HepG2 (cell line): Measurements from ENCODE around the gene C19orf38. TPM values are rescaled to one million over a fixed set of nuclear protein-coding genes. Genes with fewer than 3 reads are reported as not detected.

Experiments used
- ATAC-seq: fragments of 200-7000 bp; cut with Tn5 transposase; 3 replicates; pipeline ENCODE4 v1.9.1; 2020; ENCODE audit warnings: mild to moderate bottlenecking, moderate library complexity
- BruUV-seq: library from RNA; stranded (reverse); fragments of 400-500 nt; replicated peaks from 2 replicates; lab custom pipeline; 2021; lab: Mats Ljungman, UMichigan
- CTCF ChIA-PET: fragments of 300-600 bp; formaldehyde crosslinking; extraction: SDS; loops from one replicate; lab custom pipeline; 2021; ENCODE audit warnings: low total read pairs, inconsistent platforms, low intra/inter-chr PET ratio; lab: Yijun Ruan, JAX
- POLR2A ChIA-PET: fragments of 350-600 bp; sonication (Branson Sonifier 250); formaldehyde crosslinking; loops from one replicate; lab custom pipeline; 2020; ENCODE audit warnings: antibody characterized with exemption, inconsistent platforms; lab: Yijun Ruan, JAX
- DNase-seq: peaks from one replicate; pipeline ENCODE4 v3.0.0-alpha.2; 2015; ENCODE audit warnings: low spot score
- FAIRE-seq: peaks from 3 replicates; lab custom pipeline; 2011; peaks lifted over from hg19 to GRCh38; lab: Jason Lieb, UNC
- H2AFZ ChIP-seq: one replicate; pipeline ENCODE4 v1.6.1; 2011; ENCODE audit warnings: low read length, inconsistent platforms
- H3K27ac ChIP-seq: fragments of 300-600 bp; 3 replicates; pipeline ENCODE4 v1.8.0; 2011; ENCODE audit warnings: mixed run types, mild to moderate bottlenecking, mixed read lengths, low read length, inconsistent platforms; ENCODE audit not compliant: insufficient read depth; ENCODE audit errors: extremely low read length
- H3K27me3 ChIP-seq, 2 experiments: fragments of 200-600 bp in 1 of 2; 2 replicates in 1 of 2; 3 replicates in 1 of 2; pipeline versions ENCODE4 v1.6.0 to v1.8.0; 2011; ENCODE audit warnings: low read length in 2 of 2, mild to moderate bottlenecking in 2 of 2, moderate library complexity in 2 of 2, inconsistent platforms in 1 of 2; ENCODE audit not compliant: insufficient read depth in 2 of 2, control insufficient read depth in 1 of 2
- H3K36me3 ChIP-seq, 2 experiments: fragments of 200-600 bp in 1 of 2; replicated peaks in 1 of 2; 2 replicates in 1 of 2; 3 replicates in 1 of 2; pipeline versions ENCODE4 v1.5.1 to v1.8.0; 2011; ENCODE audit warnings: low read length in 2 of 2, inconsistent platforms in 1 of 2; ENCODE audit not compliant: insufficient read depth in 2 of 2, control insufficient read depth in 1 of 2
- H3K4me1 ChIP-seq: 2 replicates; pipeline ENCODE4 v1.5.1; 2012; ENCODE audit warnings: low read length, inconsistent platforms; ENCODE audit not compliant: insufficient read depth
- H3K4me2 ChIP-seq: 2 replicates; pipeline ENCODE4 v1.6.0; 2011; ENCODE audit warnings: low read depth, low read length, inconsistent platforms
- H3K4me3 ChIP-seq, 3 experiments: fragments of 200-600 bp in 1 of 3; sonication (generic), shearing (Covaris generic) in 1 of 3; replicated peaks in 1 of 3; 2 replicates each; pipeline ENCODE4 v1.5.1; 2011 to 2016; ENCODE audit warnings: low read length in 3 of 3, inconsistent platforms in 2 of 3, low read depth in 2 of 3, mild to moderate bottlenecking in 2 of 3, control low read depth in 1 of 3, mixed read lengths in 1 of 3; ENCODE audit not compliant: insufficient read depth in 1 of 3
- H3K79me2 ChIP-seq: one replicate; pipeline ENCODE4 v1.6.1; 2011; ENCODE audit warnings: low read length, inconsistent platforms; ENCODE audit not compliant: insufficient read depth
- H3K9ac ChIP-seq: 2 replicates; pipeline ENCODE4 v1.6.0; 2011; ENCODE audit warnings: mild to moderate bottlenecking, low read depth, low read length, inconsistent platforms; ENCODE audit not compliant: insufficient read depth
- H3K9me3 ChIP-seq: 2 replicates; pipeline ENCODE4 v1.5.1; 2012; ENCODE audit warnings: mild to moderate bottlenecking, low read length
- H4K20me1 ChIP-seq: 2 replicates; pipeline ENCODE4 v1.6.0; 2011; ENCODE audit warnings: inconsistent platforms, mild to moderate bottlenecking, low read length, moderate library complexity; ENCODE audit not compliant: insufficient read depth
- FOXK1 ChIP-seq: sonication (generic); formaldehyde crosslinking; IDR thresholded peaks from 2 replicates; pipeline ENCODE4 v1.4.0; 2020; ENCODE audit warnings: low read depth, missing genetic modification reagents, borderline replicate concordance
- HHEX ChIP-seq: IDR thresholded peaks from 2 replicates; pipeline ENCODE4 v1.6.1; 2016; ENCODE audit warnings: control low read depth
- KDM1A ChIP-seq: IDR thresholded peaks from 2 replicates; pipeline ENCODE4 v1.6.1; 2016; ENCODE audit warnings: missing compliant biosample characterization
- POLR2A ChIP-seq, 2 experiments: IDR thresholded peaks; 2 replicates each; pipeline ENCODE4 v1.6.1; 2011; ENCODE audit warnings: low read depth in 2 of 2, low read length in 2 of 2, mild to moderate bottlenecking in 1 of 2, moderate library complexity in 1 of 2; ENCODE audit not compliant: insufficient read depth in 1 of 2
- RFX1 ChIP-seq: fragments of 450-650 bp; IDR thresholded peaks from 2 replicates; pipeline ENCODE4 v1.6.1; 2017
- TOPORS ChIP-seq: sonication (generic); formaldehyde crosslinking; IDR thresholded peaks from 2 replicates; pipeline ENCODE4 v1.8.0; 2023; ENCODE audit warnings: mild to moderate bottlenecking, missing genetic modification reagents
- ZNF280D ChIP-seq: sonication (generic); formaldehyde crosslinking; IDR thresholded peaks from 2 replicates; pipeline ENCODE4 v1.5.1; 2020; ENCODE audit warnings: mild to moderate bottlenecking, missing genetic modification reagents
- ZNF768 ChIP-seq: sonication (generic); formaldehyde crosslinking; IDR thresholded peaks from 2 replicates; pipeline ENCODE4 v1.4.0; 2020; ENCODE audit warnings: missing genetic modification reagents
- WGBS: methylation state at CpG from one replicate; pipeline ENCODE4 v1.1.6; 2017; ENCODE audit warnings: low lambda C conversion rate; 5-methylcytosine and 5-hydroxymethylcytosine counted together
- in situ Hi-C: cut with HindIII; loops from 2 replicates; pipeline ENCODE4 v1.10.0; 2017; ENCODE audit warnings: low pct_unique_long_range_greater_than_20kb; ENCODE audit not compliant: extremely low pct_ligation_motif_present
- intact Hi-C: fragments of 100-400 bp; cut with micrococcal nuclease; formaldehyde crosslinking; loops from one replicate; pipeline ENCODE4 v1.10.0; 2022; ENCODE audit not compliant: unreplicated experiment
- polyA plus RNA-seq, 8 experiments: library from polyadenylated mRNA; depleted of rRNA in 3 of 8; stranded (reverse) in 7 of 8; unstranded in 1 of 8; fragments of >200 nt; fragmentation: Illumina TruSeq in 4 of 8; extraction: Trizol in 4 of 8; gene quantifications; 2 replicates each; pipeline versions ENCODE4 v1.2.1 to v1.2.3, GENCODE V29; 2011 to 2016; ENCODE audit warnings: low read depth in 4 of 8, missing spikeins in 1 of 8, mixed read lengths in 1 of 8; ENCODE audit not compliant: insufficient read depth in 1 of 8
- total RNA-seq, 5 experiments: library from RNA; depleted of rRNA; stranded (reverse); fragments of >200 nt; fragmentation: Illumina TruSeq; extraction: Trizol; gene quantifications; 2 replicates each; pipeline ENCODE4 v1.2.3, GENCODE V29; 2016; ENCODE audit warnings: low read depth in 1 of 5

C19orf38 gene
- total and polyA plus RNA-seq, 2 of the 13 experiments (the other 11 are each of a cell fraction or from before 2014, with no cell fraction given), result 0.11 TPM; not detected in 1

GRCh38 chr19:10916602-10917001 lies 68.4 kb downstream of the C19orf38 start:
- Histone ChIP-seq H3K4me2 (no peak overlapping the region), H3K79me2 (no peaks in the 10 kb centered on the region), H3K9ac (no peak overlapping the region), H3K27me3 (no peaks in the 10 kb centered on the region), H3K36me3 (peaks cover 38 to 65% of the 10 kb centered on the region in 2 experiments; a peak in 4 of 5 replicates), H2AFZ (no peak overlapping the region), H3K27ac (no peak overlapping the region), H3K9me3 (no peaks in the 10 kb centered on the region), H3K4me3 (no peak overlapping the region), H3K4me1 (no peaks in the 10 kb centered on the region), H4K20me1 (no peaks in the 10 kb centered on the region)
- CTCF ChIA-PET, result no interaction called here
- TF ChIP-seq ZNF768 (peak; percentile 89), TOPORS (CRISPR knock-in tag) (no peak), RFX1 (no peak), KDM1A (CRISPR knock-in tag) (no peak), POLR2A (IDR thresholded peaks at IDR 0.05; ENCODE audit: insufficient read depth in 1 of 2, low read depth in 2 of 2, low read length in 2 of 2) (0 out of 4 replicates have a peak, but pooled peaks of 1 of the 2 experiments have one; percentile 24), HHEX (CRISPR knock-in tag) (no peak), ZNF280D (CRISPR knock-in tag) (no peak), FOXK1 (CRISPR knock-in tag) (no peak)
- no peak for FAIRE-seq
- 100% methylated on average over 1 of the region's 6 CpGs for WGBS
- no TSS peak for BruUV-seq
- no peak for ATAC-seq
- no peak for DNase-seq
- POLR2A ChIA-PET, result no interaction called here
- intact Hi-C loops, result no loop called here
- in situ Hi-C loops, result no loop called here
